Heart left ventricle (tissue), 13 donors: ENCODE data around the gene GAK.

Source experiments
- POLR2A ChIP-seq, 2 donors: fragments of 450-650 bp; IDR thresholded peaks; one replicate each; pipeline ENCODE4 v1.6.1; 2017; ENCODE audit warnings: antibody characterized with exemption in 2 of 2, mild to moderate bottlenecking in 2 of 2, moderate library complexity in 2 of 2
- TF ChIP-seq, protein P1 (sequence below), 12 donors: fragments of 200-600 bp; sonication (generic) in 4 of 12; IDR thresholded peaks; one replicate each; pipeline versions ENCODE4 v1.5.0 to v1.8.0; 2018 to 2022; ENCODE audit warnings: antibody characterized with exemption in 12 of 12, mild to moderate bottlenecking in 5 of 12
- donor health status: ischemic (EF 13 %, LVEDD 7.1; RV severe dilation, severe dysfunction).
- donor health status: DM: no; HTN: yes; CAD: no.
- donor health status: DM: no; HTN: no; CAD: no.
- donor health status: ischemic (EF 25% LVEDD 6.9; RV normal size, moderate dysfunction).
- donor health status: ischemic (EF 25% LVEDD 5.7; RV mildly dilated, moderate dysfunction).
- donor health status: ischemic (EF 35%, LVEDD 5.7; RV mildly dilated, moderate dysfunction).
- donor health status: nonischemic (EF 11% LVEDD 7.7; RV severe dilation, severe dysfunction).
- donor health status: DM: yes; HTN: yes; CAD: no.
- donor health status: PGD.
- donor health status: ischemic (EF 29% LVEDD 5.4; RV normal size, mild dysfunction).
- donor health status: nonischemic (EF 23%, LVEDD 6.1; RV moderate dilation, normal function).

- TF ChIP-seq, protein P1, sequence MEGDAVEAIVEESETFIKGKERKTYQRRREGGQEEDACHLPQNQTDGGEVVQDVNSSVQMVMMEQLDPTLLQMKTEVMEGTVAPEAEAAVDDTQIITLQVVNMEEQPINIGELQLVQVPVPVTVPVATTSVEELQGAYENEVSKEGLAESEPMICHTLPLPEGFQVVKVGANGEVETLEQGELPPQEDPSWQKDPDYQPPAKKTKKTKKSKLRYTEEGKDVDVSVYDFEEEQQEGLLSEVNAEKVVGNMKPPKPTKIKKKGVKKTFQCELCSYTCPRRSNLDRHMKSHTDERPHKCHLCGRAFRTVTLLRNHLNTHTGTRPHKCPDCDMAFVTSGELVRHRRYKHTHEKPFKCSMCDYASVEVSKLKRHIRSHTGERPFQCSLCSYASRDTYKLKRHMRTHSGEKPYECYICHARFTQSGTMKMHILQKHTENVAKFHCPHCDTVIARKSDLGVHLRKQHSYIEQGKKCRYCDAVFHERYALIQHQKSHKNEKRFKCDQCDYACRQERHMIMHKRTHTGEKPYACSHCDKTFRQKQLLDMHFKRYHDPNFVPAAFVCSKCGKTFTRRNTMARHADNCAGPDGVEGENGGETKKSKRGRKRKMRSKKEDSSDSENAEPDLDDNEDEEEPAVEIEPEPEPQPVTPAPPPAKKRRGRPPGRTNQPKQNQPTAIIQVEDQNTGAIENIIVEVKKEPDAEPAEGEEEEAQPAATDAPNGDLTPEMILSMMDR (IDR thresholded peaks at IDR 0.05), result peak in 1 of 12 donors; percentile 15
- TF ChIP-seq POLR2A (IDR thresholded peaks at IDR 0.05), result no peak
Observed at GRCh38 chr4:828641-829271, 103.4 kb downstream of the GAK start.
